Ectodermal cell (in vitro differentiated cells): Measurements from ENCODE around the gene ADAMTSL2.

ENCODE experiments used
- H3K27ac ChIP-seq: 2 replicates; pipeline ENCODE4 v1.7.0; 2013; ENCODE audit warnings: mild to moderate bottlenecking, low read depth, low read length; ENCODE audit not compliant: insufficient read depth, poor library complexity, severe bottlenecking
- H3K27me3 ChIP-seq: 2 replicates; pipeline ENCODE4 v1.7.0; 2013; ENCODE audit warnings: mild to moderate bottlenecking, low read length; ENCODE audit not compliant: insufficient read depth, control insufficient read depth, poor library complexity, severe bottlenecking
- H3K36me3 ChIP-seq: one replicate; pipeline ENCODE4 v1.7.0; 2013; ENCODE audit warnings: low read length; ENCODE audit not compliant: control insufficient read depth, insufficient read depth
- H3K4me1 ChIP-seq: one replicate; pipeline ENCODE4 v1.7.0; 2013; ENCODE audit warnings: low read length; ENCODE audit not compliant: control insufficient read depth, insufficient read depth
- H3K4me3 ChIP-seq: 2 replicates; pipeline ENCODE4 v1.7.0; 2013; ENCODE audit warnings: low read depth, low read length, control low read depth; ENCODE audit not compliant: insufficient read depth
- H3K9me3 ChIP-seq: 2 replicates; pipeline ENCODE4 v1.7.0; 2013; ENCODE audit warnings: mild to moderate bottlenecking, low read length, moderate library complexity; ENCODE audit not compliant: control insufficient read depth
- WGBS, 2 experiments: methylation state at CpG; one replicate each; pipeline ENCODE4 v1.1.7; 2013; ENCODE audit warnings: missing lambda C conversion rate in 2 of 2; 5-methylcytosine and 5-hydroxymethylcytosine counted together

ADAMTSL2 gene

DNA sequence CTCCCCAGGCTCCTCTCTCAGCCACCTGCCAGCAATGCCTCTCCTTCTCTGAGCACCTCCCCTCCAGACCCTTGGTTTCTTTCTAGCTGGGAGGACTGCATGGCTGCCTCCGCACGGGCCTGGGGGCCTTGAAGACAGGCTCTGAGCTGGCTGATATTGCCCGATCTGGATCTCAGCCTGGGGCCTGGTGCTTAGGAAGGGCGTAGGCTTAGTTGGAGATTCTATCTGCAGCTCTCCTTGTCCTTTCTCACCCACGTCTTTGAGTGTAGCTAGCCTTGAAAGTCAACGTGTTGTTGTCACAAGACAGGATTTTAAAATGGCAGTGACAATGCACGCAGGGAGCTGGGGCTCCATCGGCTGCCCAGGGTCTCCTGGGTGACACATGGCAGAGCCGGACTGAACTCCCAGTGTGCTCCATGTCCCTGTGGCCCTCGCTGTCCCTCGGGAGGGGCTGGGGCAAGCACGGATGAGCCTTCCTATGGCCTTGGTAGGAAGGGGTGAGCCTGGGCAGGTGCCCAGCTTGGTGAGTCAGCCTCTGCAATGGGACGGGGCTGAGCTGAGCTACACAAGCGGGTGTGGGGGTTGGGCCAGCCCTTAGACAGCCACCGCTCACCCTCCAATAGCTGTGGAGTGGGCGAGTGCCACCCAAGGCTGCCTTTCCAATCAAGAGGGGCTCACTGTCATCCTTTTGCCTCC, 9.4 kb downstream of the ADAMTSL2 start:
- no peaks in the 10 kb centered on the region for H3K36me3 ChIP-seq
- H3K4me3 ChIP-seq, result no peak overlapping the region
- H3K4me1 ChIP-seq, result peaks cover 6% of the 10 kb centered on the region
- 87 to 89% methylated on average over 16 of the region's 16 CpGs for WGBS, 2 experiments
- H3K27me3 ChIP-seq, result no peaks in the 10 kb centered on the region
- no peaks in the 10 kb centered on the region for H3K9me3 ChIP-seq
- no peak overlapping the region for H3K27ac ChIP-seq

DNA sequence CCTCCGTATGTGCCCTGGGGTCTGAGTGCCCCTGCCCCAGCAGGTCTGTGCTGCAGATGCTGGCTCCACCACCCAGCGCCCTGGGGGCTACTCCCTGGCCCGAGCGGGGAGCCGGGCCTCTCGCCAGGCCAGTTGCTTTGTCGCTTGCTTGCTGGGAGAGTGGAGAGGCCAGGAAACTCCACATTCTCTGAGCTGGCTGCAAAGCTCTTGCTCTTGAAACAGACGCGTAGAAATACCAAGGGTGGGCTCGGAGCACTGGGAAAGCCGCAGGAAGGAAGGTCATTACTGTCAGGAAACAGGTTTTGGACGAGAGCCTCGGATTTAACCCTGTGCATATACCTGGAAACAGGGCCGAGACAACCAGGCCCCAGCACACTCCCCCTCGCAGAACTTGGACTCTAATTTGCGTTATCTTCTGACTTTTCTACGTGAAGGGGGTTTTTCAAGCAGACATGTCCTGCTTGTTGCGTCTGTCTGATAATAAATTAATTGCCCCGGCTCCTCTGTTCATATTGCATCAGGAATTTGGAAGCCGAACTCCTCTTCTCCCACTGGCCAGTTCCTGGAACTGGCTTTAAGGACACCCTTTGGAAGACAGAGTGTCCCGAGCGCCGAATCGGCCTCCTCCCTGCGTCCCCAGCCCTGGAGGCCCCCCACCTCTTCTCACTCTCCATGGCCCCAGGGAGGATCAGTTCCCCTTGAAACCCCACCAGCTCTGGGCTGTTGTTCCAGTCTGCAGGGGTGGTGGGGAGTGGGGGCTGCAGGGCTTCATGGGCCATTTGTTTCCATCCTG, 11.2 kb downstream of the ADAMTSL2 start:
- H3K27me3 ChIP-seq, result no peaks in the 10 kb centered on the region
- no peaks in the 10 kb centered on the region for H3K9me3 ChIP-seq
- H3K4me3 ChIP-seq, result no peak overlapping the region
- H3K4me1 ChIP-seq, result no peaks in the 10 kb centered on the region
- WGBS, 2 experiments, result 87 to 91% methylated on average over 25 of the region's 25 CpGs
- no peaks in the 10 kb centered on the region for H3K36me3 ChIP-seq
- H3K27ac ChIP-seq, result no peak overlapping the region

DNA sequence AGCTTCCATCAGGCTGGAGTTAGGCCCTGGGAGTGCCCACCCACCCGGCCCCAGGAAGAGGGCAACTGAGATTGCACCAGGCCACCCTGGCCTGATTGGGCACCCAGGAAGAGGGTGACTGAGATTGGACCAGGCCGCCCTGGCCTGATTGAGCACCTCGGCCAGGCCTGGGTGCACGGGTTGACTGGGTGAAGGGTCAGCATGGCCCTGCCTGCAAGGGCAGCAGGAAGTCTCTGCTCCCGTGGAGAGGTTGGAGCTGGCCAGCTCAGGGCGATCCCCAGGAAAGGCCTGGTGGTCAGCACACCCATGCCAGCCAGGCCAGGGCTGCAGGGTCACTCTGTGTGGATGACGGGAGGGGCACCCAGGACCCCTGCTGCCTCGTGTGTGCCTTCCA, 11.8 kb downstream of the ADAMTSL2 start:
- H3K9me3 ChIP-seq, result no peaks in the 10 kb centered on the region
- H3K27me3 ChIP-seq, result no peaks in the 10 kb centered on the region
- H3K4me1 ChIP-seq, result no peaks in the 10 kb centered on the region
- no peak overlapping the region for H3K4me3 ChIP-seq
- H3K36me3 ChIP-seq, result no peaks in the 10 kb centered on the region
- whole genome bisulfite sequencing, 2 experiments, result 86 to 88% methylated on average over 8 of the region's 8 CpGs
- H3K27ac ChIP-seq, result no peak overlapping the region

DNA sequence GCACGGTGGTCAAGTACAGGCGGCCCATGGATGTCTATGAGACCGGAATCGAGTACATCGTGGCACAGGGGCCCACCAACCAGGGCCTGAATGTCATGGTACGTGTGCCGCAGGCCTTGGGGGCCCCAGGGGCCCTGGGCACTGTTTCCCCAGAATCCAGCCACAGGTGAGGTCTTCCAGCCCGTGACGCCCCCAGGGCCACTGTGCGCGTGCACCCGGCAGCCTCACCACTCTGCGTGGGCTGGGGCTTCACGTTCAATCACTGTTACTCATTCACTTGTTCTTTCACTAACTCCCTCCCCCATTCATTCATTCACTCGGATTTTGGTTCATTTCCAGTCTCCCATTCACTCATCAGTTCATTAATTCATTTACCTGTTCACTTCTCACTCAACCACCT, 12.6 kb downstream of the ADAMTSL2 start:
- Histone ChIP-seq H3K27ac (no peak overlapping the region), H3K36me3 (no peaks in the 10 kb centered on the region), H3K27me3 (no peaks in the 10 kb centered on the region), H3K4me3 (no peak overlapping the region), H3K9me3 (no peaks in the 10 kb centered on the region), H3K4me1 (no peaks in the 10 kb centered on the region)
- 87 to 88% methylated on average over 15 of the region's 15 CpGs for WGBS, 2 experiments

DNA sequence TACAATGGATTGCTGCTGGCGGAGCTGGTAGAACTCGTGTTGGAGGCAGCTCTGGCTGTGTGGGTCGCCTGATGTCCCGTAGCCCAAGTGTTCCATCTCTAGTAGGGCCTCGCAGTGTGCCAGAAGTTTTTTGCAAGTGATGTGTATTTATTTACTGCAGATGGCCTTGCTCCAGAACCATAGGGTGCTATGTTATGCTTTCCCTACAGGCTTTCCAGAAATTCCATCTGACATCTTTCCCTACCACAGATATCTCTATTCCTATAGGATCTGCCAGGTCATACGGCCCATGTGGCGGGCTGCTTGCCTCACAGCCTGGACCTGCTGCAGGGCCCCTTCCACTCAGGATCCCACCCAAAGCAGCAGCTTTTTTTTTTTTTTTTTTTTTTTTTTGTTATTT, 16.9 kb downstream of the ADAMTSL2 start:
- no peak overlapping the region for H3K4me3 ChIP-seq
- H3K9me3 ChIP-seq, result no peaks in the 10 kb centered on the region
- 87 to 88% methylated on average over 7 of the region's 7 CpGs for WGBS, 2 experiments
- no peaks in the 10 kb centered on the region for H3K36me3 ChIP-seq
- no peaks in the 10 kb centered on the region for H3K27me3 ChIP-seq
- H3K4me1 ChIP-seq, result peaks cover 12% of the 10 kb centered on the region
- no peak overlapping the region for H3K27ac ChIP-seq

DNA sequence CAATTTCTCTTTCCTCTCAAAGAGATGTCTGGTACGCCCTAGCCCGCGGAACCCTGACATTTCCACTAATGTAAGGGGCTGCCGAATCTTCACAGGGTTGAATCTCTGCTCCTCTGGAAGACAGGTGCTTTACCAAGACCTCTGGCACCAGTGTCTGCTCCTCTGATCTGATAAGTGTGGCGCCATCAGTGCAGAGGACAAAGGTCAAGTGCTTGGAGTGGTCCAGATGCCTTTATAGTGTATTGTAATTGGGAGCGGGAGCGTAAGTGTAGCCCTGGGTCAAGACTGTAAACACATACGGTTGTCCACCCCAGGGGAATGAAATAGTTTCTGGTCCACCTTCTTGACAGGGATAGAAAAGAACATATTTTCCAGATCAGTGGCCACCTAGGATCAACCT, 17.7 kb downstream of the ADAMTSL2 start:
- Histone ChIP-seq H3K4me3 (no peak overlapping the region), H3K9me3 (no peaks in the 10 kb centered on the region), H3K27me3 (no peaks in the 10 kb centered on the region), H3K36me3 (no peaks in the 10 kb centered on the region), H3K4me1 (peaks cover 20% of the 10 kb centered on the region), H3K27ac (no peak overlapping the region)
- WGBS, 2 experiments, result 95 to 98% methylated on average over 8 of the region's 8 CpGs

DNA sequence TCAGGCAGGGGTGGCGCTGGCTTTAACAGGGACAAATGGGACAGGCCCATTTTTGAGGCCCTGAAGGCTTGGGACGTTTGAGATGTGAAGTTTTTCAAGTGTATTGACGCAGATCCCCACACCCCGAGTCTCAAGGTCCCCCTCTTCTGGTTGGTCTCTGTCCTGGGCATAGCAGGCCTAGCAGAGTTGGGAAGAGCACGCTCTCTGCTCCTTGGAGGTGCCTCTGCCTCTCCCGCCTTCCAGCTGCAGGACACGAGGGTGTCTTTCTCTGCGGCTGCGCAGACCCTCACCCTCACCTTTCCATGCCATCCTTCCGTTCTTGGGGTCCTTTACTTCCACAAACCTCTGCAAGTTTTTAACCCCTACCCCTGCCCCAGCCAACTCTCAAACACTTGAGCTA, 18.6 kb downstream of the ADAMTSL2 start:
- Histone ChIP-seq H3K9me3 (no peaks in the 10 kb centered on the region), H3K4me1 (peaks cover 29% of the 10 kb centered on the region), H3K27ac (no peak overlapping the region), H3K36me3 (no peaks in the 10 kb centered on the region), H3K27me3 (no peaks in the 10 kb centered on the region), H3K4me3 (no peak overlapping the region)
- 93 to 94% methylated on average over 10 of the region's 10 CpGs for WGBS, 2 experiments

DNA sequence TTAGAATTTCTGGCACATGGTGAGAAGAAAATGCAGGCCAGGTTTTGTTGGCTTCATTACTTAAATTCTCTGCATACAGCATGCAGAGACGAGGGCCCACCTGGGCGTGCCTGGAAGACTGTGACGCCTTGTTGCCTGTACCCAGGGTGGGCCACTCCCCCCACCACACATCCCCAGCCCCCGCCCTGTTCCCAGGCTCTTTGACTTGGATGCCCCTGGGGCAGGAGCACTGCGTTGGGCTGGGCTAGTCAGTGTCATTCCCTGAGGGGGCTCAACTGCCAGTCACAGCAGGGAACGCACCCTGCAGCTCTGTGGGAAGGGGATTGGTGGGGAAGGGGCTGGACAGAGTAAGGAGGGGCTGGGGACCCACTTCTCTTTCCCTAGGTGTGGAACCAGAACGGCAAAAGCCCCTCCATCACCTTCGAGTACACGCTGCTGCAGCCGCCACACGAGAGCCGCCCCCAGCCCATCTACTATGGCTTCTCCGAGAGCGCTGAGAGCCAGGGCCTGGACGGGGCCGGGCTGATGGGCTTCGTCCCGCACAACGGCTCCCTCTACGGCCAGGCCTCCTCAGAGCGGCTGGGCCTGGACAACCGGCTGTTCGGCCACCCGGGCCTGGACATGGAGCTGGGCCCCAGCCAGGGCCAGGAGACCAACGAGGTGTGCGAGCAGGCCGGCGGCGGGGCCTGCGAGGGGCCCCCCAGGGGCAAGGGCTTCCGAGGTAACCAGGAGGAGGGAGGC, 19.6 kb downstream of the ADAMTSL2 start:
- Histone ChIP-seq H3K36me3 (no peaks in the 10 kb centered on the region), H3K9me3 (no peaks in the 10 kb centered on the region), H3K4me1 (peaks cover 39% of the 10 kb centered on the region), H3K27me3 (no peaks in the 10 kb centered on the region), H3K4me3 (no peak overlapping the region), H3K27ac (no peak overlapping the region)
- 72% methylated on average over 31 of the region's 31 CpGs for WGBS, 2 experiments

DNA sequence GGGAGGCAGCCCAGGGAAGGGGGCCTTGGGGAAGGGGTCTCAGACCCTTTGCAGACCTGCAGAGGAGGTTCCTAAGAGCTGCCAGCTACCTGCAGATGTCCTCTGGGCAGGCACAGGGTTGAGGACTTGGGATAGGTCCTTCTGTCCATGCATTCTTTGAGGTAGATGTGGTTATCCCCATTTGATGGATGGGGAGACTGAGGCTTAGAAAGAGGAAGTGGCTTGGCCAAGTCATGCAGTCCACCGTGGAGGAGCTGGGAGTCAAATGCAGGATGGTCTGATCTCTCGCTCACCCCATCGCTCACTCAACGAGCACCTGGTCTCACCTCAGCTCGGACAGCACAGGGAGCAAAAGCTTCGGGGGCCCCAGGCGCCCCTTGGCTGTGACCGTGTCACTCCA, 20.2 kb downstream of the ADAMTSL2 start:
- Histone ChIP-seq H3K27ac (no peak overlapping the region), H3K36me3 (no peaks in the 10 kb centered on the region), H3K4me1 (peaks cover 41% of the 10 kb centered on the region), H3K4me3 (no peak overlapping the region), H3K27me3 (no peaks in the 10 kb centered on the region), H3K9me3 (no peaks in the 10 kb centered on the region)
- 94 to 95% methylated on average over 8 of the region's 8 CpGs for WGBS, 2 experiments

DNA sequence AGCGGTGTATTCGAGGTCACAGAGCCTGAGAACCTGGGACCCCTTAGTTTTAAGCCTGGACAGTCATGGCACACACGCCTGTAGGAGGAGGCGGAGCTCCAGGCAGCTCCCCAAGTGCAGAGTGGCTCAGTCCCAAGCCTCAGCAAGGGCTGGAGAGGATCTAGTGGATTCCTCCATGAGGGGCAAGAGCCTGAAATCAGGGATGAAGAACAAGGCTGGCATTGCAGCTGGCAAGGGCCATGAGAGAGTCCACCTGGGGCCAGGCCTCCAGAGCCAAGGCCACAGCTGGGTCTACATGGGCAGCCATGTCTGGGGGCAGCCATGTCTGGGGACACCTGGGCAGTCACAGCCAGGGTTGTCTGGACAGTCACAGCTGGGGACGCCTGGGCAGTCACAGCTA, 21.9 kb downstream of the ADAMTSL2 start:
- H3K4me3 ChIP-seq, result no peak overlapping the region
- WGBS, 2 experiments, result 90 to 91% methylated on average over 5 of the region's 5 CpGs
- H3K36me3 ChIP-seq, result no peaks in the 10 kb centered on the region
- H3K9me3 ChIP-seq, result no peaks in the 10 kb centered on the region
- no peak overlapping the region for H3K27ac ChIP-seq
- H3K4me1 ChIP-seq, result peaks cover 53% of the 10 kb centered on the region
- no peaks in the 10 kb centered on the region for H3K27me3 ChIP-seq
